Measurements from ENCODE around the gene EVC2.

DNA sequence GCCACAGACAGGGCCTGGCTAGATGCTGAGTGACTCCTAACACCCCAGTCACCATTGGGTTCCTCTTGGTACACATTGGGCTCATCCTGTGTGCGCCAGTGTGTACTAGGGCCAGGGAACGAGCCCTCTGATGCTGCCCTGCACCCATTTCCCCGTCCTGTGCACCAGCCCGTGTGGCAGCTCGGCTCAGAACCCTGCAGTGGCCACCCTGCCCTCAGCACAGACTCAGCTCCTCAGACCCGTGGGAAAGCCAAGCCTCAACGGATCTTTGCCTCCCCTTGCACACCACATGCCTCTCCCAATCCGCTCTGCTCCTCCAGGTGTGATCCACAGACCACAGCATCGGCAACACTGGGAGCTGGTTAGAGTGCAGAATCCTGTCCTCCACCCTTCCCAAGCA, 41.2 kb upstream of the EVC2 start:
- TF ChIP-seq CTCF (conservative IDR thresholded peaks at IDR 0.05; ENCODE audit: low read depth, low read length) (no peak), EZH2 (IDR thresholded peaks at IDR 0.05; ENCODE audit: low read length, unreplicated experiment) (no peak), EZH2phosphoT487 (IDR thresholded peaks at IDR 0.05; ENCODE audit: borderline replicate concordance, low read length) (no peak)

Measured in PC-3 (cell line).